Transverse colon (tissue), 3 donors: ENCODE measurements around the gene NCBP1.

Experiments used
- CTCF ChIP-seq, 5 experiments: fragments of 200-600 bp in 3 of 5; fragments of 450-650 bp in 2 of 5; sonication (generic) in 3 of 5; IDR thresholded peaks; 1 replicate in 2 of 5; 2 replicates in 3 of 5; pipeline ENCODE4 v1.5.1; 2016 to 2017; ENCODE audit warnings: antibody characterized with exemption in 5 of 5, inconsistent platforms in 3 of 5, mild to moderate bottlenecking in 2 of 5, moderate library complexity in 1 of 5
- EP300 ChIP-seq: sonication (generic); formaldehyde crosslinking; IDR thresholded peaks from one replicate; pipeline ENCODE4 v1.6.1; 2017; ENCODE audit warnings: antibody characterized with exemption, low read depth
- POLR2A ChIP-seq: fragments of 450-650 bp; IDR thresholded peaks from one replicate; pipeline ENCODE4 v1.6.1; 2016; ENCODE audit warnings: antibody characterized with exemption, mild to moderate bottlenecking, moderate library complexity

- TF ChIP-seq POLR2A (no peak), CTCF (IDR thresholded peaks at IDR 0.05) (no peak), EP300 (no peak)
Observed at GRCh38 chr9:97695390-97695789, 61.8 kb downstream of the NCBP1 start.
